Measurements from ENCODE around the gene C16orf90. TPM values are rescaled to one million over a fixed set of nuclear protein-coding genes. Genes with fewer than 3 reads are reported as not detected.

The C16orf90 gene
- total RNA-seq, 1 donor from 2014 or later, result not detected

DNA sequence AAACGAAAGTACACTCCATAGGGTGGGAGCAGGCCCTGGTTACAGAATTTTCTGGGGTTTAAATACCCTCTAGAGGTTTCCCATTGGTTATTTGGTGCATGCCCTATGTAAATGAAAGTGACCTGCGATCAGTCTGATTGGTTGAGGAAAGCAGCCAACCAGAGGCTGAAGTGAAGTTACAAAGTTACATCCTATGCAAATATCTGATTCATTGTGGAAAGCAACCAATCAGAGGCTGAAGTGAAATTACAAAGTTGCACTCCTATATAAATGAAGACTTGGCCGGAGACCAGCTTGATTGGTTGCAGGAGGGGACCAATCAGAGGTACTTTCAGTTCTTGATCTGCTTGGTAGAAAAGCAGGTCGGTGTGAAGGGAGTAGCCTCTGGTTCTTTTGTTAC, 27.4 kb downstream of the C16orf90 start:
- Mint-ChIP-seq H3K27me3 (ENCODE audit: unreplicated experiment) (peaks cover 2% of the 10 kb centered on the region), H3K9me3 (ENCODE audit: unreplicated experiment) (peaks cover 7% of the 10 kb centered on the region), H3K27ac (ENCODE audit: unreplicated experiment) (peak overlapping the region; percentile 15), H3K4me1 (ENCODE audit: low read depth, unreplicated experiment) (peaks cover 24% of the 10 kb centered on the region), H3K4me3 (ENCODE audit: unreplicated experiment) (no peak overlapping the region), H3K36me3 (ENCODE audit: unreplicated experiment) (peaks cover 7% of the 10 kb centered on the region)
- DNase-seq, result no peak
- TF ChIP-seq, protein P1, sequence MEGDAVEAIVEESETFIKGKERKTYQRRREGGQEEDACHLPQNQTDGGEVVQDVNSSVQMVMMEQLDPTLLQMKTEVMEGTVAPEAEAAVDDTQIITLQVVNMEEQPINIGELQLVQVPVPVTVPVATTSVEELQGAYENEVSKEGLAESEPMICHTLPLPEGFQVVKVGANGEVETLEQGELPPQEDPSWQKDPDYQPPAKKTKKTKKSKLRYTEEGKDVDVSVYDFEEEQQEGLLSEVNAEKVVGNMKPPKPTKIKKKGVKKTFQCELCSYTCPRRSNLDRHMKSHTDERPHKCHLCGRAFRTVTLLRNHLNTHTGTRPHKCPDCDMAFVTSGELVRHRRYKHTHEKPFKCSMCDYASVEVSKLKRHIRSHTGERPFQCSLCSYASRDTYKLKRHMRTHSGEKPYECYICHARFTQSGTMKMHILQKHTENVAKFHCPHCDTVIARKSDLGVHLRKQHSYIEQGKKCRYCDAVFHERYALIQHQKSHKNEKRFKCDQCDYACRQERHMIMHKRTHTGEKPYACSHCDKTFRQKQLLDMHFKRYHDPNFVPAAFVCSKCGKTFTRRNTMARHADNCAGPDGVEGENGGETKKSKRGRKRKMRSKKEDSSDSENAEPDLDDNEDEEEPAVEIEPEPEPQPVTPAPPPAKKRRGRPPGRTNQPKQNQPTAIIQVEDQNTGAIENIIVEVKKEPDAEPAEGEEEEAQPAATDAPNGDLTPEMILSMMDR (IDR thresholded peaks at IDR 0.05; ENCODE audit: partially characterized antibody, unreplicated experiment), result no peak

DNA sequence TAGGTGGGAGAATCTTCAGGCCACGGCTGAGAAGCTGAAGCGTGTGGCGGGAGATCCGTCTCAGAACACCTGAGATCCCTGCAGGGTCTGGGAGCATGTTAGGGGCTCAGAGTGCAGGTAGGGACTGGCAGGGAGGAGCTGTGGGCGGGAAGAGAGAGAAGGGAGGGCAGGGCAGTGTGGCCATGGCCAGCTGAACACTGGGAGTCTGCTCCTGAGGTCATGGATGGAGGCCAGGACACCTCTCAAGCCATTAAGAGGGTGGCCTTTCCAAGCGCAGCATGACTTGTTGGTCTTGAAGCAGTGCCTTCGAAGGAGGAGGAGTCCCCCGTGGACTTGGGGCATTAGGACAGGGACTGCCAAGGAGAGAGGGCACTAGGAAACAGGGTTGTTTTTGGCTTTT, 28.1 kb downstream of the C16orf90 start:
- H3K36me3 Mint-ChIP-seq (ENCODE audit: unreplicated experiment), result peaks cover 7% of the 10 kb centered on the region
- TF ChIP-seq, protein P1 (IDR thresholded peaks at IDR 0.05; ENCODE audit: partially characterized antibody, unreplicated experiment), result no peak
- DNase-seq, result no peak
- no peak overlapping the region for H3K27ac Mint-ChIP-seq (ENCODE audit: unreplicated experiment)
- H3K4me3 Mint-ChIP-seq (ENCODE audit: unreplicated experiment), result no peak overlapping the region
- H3K9me3 Mint-ChIP-seq (ENCODE audit: unreplicated experiment), result peaks cover 4% of the 10 kb centered on the region
- peaks cover 2% of the 10 kb centered on the region for H3K27me3 Mint-ChIP-seq (ENCODE audit: unreplicated experiment)
- peaks cover 27% of the 10 kb centered on the region for H3K4me1 Mint-ChIP-seq (ENCODE audit: low read depth, unreplicated experiment)

DNA sequence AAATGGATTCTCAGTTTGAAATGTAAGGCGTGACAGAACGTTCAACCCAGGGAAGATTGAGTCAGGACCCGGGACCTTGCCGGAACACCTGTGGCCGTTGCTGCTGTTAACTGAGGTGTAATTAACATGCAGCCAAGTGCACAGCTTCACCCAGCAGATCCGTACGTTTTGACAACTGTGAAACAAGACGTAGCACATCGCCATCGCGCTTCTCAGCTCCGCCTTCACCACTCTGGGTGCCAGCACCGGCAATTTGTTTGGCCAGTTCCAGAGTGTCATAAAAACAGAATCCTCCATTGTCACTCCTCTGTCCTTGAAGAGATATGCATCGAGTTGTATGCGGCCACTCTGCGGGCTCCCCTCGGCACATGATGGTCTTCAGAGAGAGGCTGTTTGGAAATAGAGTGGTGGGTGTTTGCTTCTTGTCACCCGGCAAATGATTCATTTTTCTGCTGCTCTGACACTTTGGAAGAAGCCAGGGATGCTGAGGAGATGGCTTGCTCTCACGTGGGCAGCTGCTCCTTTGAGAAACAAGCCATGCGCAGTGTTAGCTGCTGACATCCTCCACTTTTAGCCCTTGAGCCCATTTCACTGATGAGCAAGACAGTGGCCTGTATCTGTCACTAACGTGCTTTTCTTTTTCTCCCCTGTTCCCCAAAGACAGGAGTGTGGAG, 29.2 kb downstream of the C16orf90 start:
- H3K27ac Mint-ChIP-seq (ENCODE audit: unreplicated experiment), result peak overlapping the region; percentile 12
- H3K36me3 Mint-ChIP-seq (ENCODE audit: unreplicated experiment), result peaks cover 7% of the 10 kb centered on the region
- H3K9me3 Mint-ChIP-seq (ENCODE audit: unreplicated experiment), result peaks cover 4% of the 10 kb centered on the region
- H3K27me3 Mint-ChIP-seq (ENCODE audit: unreplicated experiment), result peaks cover 2% of the 10 kb centered on the region
- H3K4me3 Mint-ChIP-seq (ENCODE audit: unreplicated experiment), result no peak overlapping the region
- TF ChIP-seq, protein P1 (IDR thresholded peaks at IDR 0.05; ENCODE audit: partially characterized antibody, unreplicated experiment), result no peak
- no peak for DNase-seq
- H3K4me1 Mint-ChIP-seq (ENCODE audit: low read depth, unreplicated experiment), result peaks cover 32% of the 10 kb centered on the region

DNA sequence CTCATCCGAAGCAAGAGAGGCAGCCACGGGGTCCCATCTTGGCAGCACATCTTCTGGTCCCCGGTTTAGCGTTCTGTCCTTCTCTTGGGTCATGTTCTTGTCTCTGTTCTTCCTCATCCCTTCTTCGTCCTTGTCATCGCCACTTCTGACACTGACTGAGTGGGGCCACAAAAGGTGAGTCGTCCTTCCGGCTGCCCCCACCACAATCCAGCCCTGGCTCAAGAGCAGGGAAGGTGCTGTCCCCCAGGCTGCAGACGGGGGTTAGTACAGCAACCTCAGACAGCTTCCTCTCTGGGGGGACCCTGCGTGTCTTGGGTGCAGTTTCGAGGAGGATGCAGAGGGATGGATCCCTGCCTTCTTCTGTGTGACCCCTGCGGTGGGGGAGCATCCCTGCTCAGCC, 30.0 kb downstream of the C16orf90 start:
- peaks cover 7% of the 10 kb centered on the region for H3K36me3 Mint-ChIP-seq (ENCODE audit: unreplicated experiment)
- H3K4me1 Mint-ChIP-seq (ENCODE audit: low read depth, unreplicated experiment), result peaks cover 35% of the 10 kb centered on the region
- no peaks in the 10 kb centered on the region for H3K27me3 Mint-ChIP-seq (ENCODE audit: unreplicated experiment)
- peaks cover 4% of the 10 kb centered on the region for H3K9me3 Mint-ChIP-seq (ENCODE audit: unreplicated experiment)
- no peak overlapping the region for H3K4me3 Mint-ChIP-seq (ENCODE audit: unreplicated experiment)
- no peak for DNase-seq
- H3K27ac Mint-ChIP-seq (ENCODE audit: unreplicated experiment), result no peak overlapping the region
- TF ChIP-seq, protein P1 (IDR thresholded peaks at IDR 0.05; ENCODE audit: partially characterized antibody, unreplicated experiment), result no peak

DNA sequence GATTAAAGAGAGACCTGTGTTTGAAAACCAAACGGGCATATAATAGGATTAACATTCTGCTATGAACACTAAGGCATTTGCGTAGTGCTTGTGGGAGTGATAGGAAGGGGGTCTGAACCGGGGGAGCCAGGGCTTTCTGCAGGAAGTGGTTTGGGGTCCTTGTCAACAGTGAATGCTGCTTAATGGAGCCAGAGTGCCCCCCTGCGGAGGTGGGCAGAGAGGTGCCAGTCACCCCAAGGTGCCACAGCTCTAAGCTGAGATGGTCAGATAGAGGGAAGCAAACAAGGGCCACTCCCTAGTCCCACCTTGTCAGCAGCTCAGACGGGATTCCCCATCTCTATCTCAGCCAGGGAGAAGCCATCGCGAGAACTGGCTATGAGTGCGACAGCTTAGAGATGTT, 34.1 kb downstream of the C16orf90 start:
- Mint-ChIP-seq H3K4me3 (ENCODE audit: unreplicated experiment) (peak overlapping the region; percentile 90), H3K9me3 (ENCODE audit: unreplicated experiment) (peaks cover 12% of the 10 kb centered on the region), H3K27ac (ENCODE audit: unreplicated experiment) (no peak overlapping the region), H3K36me3 (ENCODE audit: unreplicated experiment) (no peaks in the 10 kb centered on the region), H3K4me1 (ENCODE audit: low read depth, unreplicated experiment) (peaks cover 32% of the 10 kb centered on the region), H3K27me3 (ENCODE audit: unreplicated experiment) (peaks cover 11% of the 10 kb centered on the region)
- TF ChIP-seq, protein P1 (IDR thresholded peaks at IDR 0.05; ENCODE audit: partially characterized antibody, unreplicated experiment), result no peak
- no peak for DNase-seq

Measured in glutamatergic neuron (in vitro differentiated cells).